ENCODE data around the gene HOXA7. TPM values are rescaled to one million over a fixed set of nuclear protein-coding genes. Genes with fewer than 3 reads are reported as not detected.

HOXA7 gene
- total RNA-seq, 2 experiments from 2014 or later = not detected

DNA sequence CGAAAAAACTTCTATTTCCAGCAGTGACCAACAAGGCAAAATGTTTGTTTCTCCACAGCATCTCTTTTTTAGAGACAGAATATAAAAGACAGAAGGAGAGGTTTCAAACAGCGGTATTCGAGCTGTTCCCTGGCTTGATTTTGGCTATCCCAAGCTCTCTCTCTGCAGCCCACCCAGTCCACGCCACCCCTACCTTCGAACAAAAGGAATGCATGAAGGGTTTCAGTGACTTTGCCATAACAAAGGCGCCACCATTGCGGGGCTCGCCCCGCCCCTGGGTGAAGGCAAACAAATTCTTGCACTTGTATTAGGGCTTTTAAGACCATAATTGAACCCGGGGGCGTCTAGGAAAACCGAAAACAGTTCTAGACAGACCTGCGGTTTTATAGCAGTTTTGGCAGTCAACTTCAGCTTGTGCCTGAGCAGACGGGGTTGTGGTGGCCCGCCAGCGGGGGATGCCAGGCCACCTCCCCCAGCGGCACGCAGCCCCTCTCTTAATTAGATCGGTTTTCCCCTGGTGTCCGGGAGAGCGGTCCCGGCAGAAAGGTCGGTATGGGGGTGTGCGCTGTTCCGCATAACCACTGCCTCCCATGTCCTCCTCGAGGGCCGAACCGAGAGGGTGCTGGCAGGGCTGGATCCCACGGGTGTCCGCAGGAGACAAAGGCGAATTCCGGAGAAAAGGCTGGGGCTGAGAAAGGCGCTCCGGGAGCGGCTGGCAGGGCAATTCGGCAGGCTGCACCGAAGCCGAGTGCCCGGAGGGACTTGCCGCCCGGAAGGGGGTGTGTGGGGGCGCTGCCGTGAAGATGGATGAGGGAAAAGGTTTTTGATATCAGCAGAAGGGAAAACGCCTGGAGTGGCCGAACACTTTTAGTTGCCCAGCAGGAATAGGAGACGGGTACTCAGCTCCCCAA, 31.3 kb upstream of the HOXA7 start:
- no peaks in the 10 kb centered on the region for H3K9me3 Mint-ChIP-seq
- H3K4me3 Mint-ChIP-seq = peak overlapping the region; percentile 58
- no peak for ATAC-seq
- H3K36me3 Mint-ChIP-seq (ENCODE audit: low read depth) = no peaks in the 10 kb centered on the region
- peaks cover 78% of the 10 kb centered on the region for H3K27me3 Mint-ChIP-seq
- no peak overlapping the region for H3K27ac Mint-ChIP-seq
- ChIA-PET CTCF (interaction anchor here (0.6 to 3.7 kb wide), 9 partner anchors 8 to 586 kb away, joined by 3 to 28 read pairs (median 4); partner anchors contain the start of genes HOXA10 and HOXA13), POLR2A (interaction anchor here (0.8 to 1.0 kb wide), 2 partner anchors 15 to 95 kb away, joined by 3 read pairs; no protein-coding TSS in a partner anchor)
- TF ChIP-seq, protein P1, sequence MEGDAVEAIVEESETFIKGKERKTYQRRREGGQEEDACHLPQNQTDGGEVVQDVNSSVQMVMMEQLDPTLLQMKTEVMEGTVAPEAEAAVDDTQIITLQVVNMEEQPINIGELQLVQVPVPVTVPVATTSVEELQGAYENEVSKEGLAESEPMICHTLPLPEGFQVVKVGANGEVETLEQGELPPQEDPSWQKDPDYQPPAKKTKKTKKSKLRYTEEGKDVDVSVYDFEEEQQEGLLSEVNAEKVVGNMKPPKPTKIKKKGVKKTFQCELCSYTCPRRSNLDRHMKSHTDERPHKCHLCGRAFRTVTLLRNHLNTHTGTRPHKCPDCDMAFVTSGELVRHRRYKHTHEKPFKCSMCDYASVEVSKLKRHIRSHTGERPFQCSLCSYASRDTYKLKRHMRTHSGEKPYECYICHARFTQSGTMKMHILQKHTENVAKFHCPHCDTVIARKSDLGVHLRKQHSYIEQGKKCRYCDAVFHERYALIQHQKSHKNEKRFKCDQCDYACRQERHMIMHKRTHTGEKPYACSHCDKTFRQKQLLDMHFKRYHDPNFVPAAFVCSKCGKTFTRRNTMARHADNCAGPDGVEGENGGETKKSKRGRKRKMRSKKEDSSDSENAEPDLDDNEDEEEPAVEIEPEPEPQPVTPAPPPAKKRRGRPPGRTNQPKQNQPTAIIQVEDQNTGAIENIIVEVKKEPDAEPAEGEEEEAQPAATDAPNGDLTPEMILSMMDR (IDR thresholded peaks at IDR 0.05) = no peak
- intact Hi-C loops (cut with micrococcal nuclease) = no loop called here
- DNase-seq = no peak
- peaks cover 39% of the 10 kb centered on the region for H3K4me1 Mint-ChIP-seq (ENCODE audit: low read depth)

DNA sequence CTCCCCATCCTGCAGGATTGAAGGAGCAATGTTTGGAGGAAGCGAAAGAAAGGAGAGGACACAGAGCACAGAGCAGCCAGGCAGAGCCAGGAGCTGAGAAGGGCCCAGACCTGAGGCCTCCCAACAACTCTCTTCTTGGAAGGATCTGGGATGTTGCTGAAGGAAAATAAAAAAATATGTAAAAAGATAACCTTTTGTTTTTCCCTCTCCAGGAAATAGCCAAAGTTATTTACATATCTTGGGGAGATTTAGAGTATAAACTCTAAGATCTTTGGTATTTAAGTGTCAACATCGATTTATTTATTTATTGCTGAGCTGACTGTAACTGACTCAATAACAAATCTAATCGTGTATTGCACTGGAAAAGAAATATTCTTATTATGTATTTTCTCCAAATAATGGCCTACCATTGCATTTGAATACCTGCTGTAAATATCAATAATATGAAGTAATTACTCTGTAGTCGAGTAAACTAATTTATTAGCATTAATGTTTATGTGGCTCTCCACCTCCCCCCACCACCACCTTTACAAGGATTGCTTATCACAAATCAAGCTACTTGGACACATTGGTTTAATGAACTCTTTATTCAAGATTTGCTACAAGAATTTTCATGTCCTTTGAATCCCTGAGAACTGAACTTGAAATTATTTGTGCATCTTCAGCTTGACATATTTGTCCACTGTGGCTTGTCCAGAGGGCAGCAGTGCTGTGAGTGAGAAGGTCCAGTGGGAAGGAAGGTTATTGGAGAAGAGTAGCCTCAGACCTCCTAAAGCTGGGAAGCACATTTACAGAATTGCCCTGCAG, 30.4 kb upstream of the HOXA7 start:
- no peak overlapping the region for H3K27ac Mint-ChIP-seq
- no peak for ATAC-seq
- H3K4me1 Mint-ChIP-seq (ENCODE audit: low read depth) = peaks cover 35% of the 10 kb centered on the region
- TF ChIP-seq, protein P1 (IDR thresholded peaks at IDR 0.05) = no peak
- H3K4me3 Mint-ChIP-seq = no peak overlapping the region
- no peaks in the 10 kb centered on the region for H3K9me3 Mint-ChIP-seq
- DNase-seq = no peak
- CTCF ChIA-PET = interaction anchor here (0.9 to 3.7 kb wide), 8 partner anchors 9 to 36 kb away, joined by 3 to 28 read pairs (median 4); partner anchors contain the start of gene HOXA10
- H3K27me3 Mint-ChIP-seq = peaks cover 79% of the 10 kb centered on the region
- POLR2A ChIA-PET = interaction anchor here (1.0 kb wide), 1 partner anchor 14 kb away, joined by 3 read pairs; no protein-coding TSS in a partner anchor
- no peaks in the 10 kb centered on the region for H3K36me3 Mint-ChIP-seq (ENCODE audit: low read depth)
- intact Hi-C loops (cut with micrococcal nuclease) = no loop called here

DNA sequence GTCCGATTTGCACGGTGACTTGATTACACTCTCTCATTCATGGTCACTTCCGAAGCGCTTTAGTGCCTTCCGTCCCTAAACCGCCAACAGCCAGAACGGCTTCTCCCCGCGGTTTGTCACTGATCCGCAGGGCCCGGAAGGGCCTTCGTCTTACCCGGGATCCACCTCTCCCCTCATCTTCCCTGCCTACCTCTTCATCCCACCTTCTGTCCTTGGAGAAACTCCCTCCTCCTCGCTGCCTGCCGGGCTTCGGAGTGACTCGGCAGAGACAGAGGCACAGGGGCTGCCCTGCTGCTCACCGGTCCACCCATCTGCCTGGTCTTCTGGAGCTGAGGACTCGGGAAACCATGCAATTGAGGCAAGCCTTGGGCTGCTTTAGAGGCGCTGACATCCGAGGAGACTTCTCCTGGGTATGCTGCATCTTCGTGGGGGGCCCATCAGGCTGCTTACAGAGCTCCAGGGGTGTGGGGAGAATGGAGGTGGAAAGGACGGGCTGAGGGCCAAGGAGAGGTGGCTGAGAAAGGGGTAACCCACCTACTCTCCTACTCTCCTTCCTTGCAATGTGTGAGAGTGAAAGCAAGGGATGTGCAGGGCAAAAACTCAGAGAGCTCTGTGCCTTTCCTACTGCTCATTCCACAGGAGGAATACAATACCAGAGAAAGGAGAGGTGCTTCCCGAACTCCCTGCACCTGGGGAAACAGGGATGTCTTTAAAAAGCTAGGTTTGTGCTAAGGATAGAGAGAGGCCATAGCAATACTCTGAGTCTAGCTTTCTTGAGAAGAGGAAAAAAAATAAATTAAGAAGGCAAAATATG, 29.6 kb upstream of the HOXA7 start:
- intact Hi-C loops (cut with micrococcal nuclease) = no loop called here
- Mint-ChIP-seq H3K36me3 (ENCODE audit: low read depth) (no peaks in the 10 kb centered on the region), H3K9me3 (no peaks in the 10 kb centered on the region), H3K4me3 (peak overlapping the region; percentile 59), H3K4me1 (ENCODE audit: low read depth) (peaks cover 34% of the 10 kb centered on the region), H3K27me3 (peaks cover 78% of the 10 kb centered on the region), H3K27ac (no peak overlapping the region)
- ChIA-PET CTCF (interaction anchor here (0.9 to 3.7 kb wide), 6 partner anchors 9 to 35 kb away, joined by 3 to 28 read pairs (median 4); partner anchors contain the start of gene HOXA10), POLR2A (interaction anchor here (0.6 to 1.7 kb wide), 2 partner anchors 13 to 25 kb away, joined by 4 to 5 read pairs; no protein-coding TSS in a partner anchor)
- ATAC-seq (no peak), DNase-seq (no peak)
- TF ChIP-seq, protein P1 (IDR thresholded peaks at IDR 0.05) = no peak

DNA sequence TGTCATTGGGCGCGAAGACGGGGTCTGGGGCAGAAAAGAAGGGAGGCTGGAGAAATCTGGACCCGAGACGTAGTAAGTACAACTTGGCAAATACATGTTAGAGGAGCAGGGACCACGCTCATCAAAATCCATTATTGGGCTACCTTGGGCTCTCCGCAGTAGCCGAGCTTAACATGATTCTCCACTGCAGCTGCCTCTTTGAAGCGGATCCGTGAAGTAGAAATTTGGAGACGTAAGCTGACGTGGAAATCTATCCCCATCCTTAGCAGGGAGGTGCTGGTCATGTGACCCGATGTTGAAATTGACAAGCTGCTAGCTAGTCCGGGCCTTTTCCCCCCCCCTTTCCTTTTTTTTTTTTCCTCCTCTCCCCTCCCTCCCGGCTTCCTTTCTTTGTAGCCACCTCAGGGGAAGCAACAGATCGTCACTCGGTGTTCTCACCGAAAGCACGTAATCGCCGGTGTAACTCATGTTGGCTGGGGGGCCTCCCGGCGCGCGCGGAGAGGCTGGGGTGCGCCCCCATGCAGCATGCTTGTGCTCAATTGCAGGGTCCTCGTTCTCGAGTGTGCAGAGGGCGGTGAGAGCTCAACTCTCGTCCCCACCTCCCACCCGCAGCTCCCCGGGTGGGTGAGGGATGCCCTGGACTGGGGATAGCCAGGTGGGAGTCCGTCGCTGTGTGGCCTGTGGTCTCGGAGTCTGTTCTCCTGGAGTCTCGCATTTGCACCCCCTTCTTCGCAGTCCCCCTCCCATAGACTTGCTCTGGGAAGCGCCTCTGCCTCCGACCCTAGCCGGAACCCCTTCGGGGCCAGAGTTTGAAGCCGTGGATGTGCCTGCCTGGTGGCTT, 28.8 kb upstream of the HOXA7 start, which contains the start of gene HOXA11:
TSS of gene HOXA11 (minus strand) at position 220 of the 841 bp plus-strand sequence. CDS start at position 132, 88 bp downstream.
- no peaks in the 10 kb centered on the region for H3K36me3 Mint-ChIP-seq (ENCODE audit: low read depth)
- peak; percentile 48 for DNase-seq
- H3K27me3 Mint-ChIP-seq = peaks cover 73% of the 10 kb centered on the region
- ChIA-PET POLR2A (interaction anchor here (0.6 to 1.7 kb wide), 2 partner anchors 14 to 26 kb away, joined by 4 to 5 read pairs; no protein-coding TSS in a partner anchor), CTCF (interaction anchor here (1.2 to 3.7 kb wide), 4 partner anchors 10 to 25 kb away, joined by 4 to 28 read pairs (median 8); no protein-coding TSS in a partner anchor)
- intact Hi-C loops (cut with micrococcal nuclease) = no loop called here
- H3K9me3 Mint-ChIP-seq = no peaks in the 10 kb centered on the region
- TF ChIP-seq, protein P1 (IDR thresholded peaks at IDR 0.05) = no peak
- ATAC-seq = peak; percentile 25
- H3K4me3 Mint-ChIP-seq = peak within 1 kb of the TSS; percentile 59
- peaks cover 34% of the 10 kb centered on the region for H3K4me1 Mint-ChIP-seq (ENCODE audit: low read depth)
- H3K27ac Mint-ChIP-seq = peak within 1 kb of the TSS; percentile 57

Data from activated CD8-positive, alpha-beta T cell treated with anti-CD3 and anti-CD28 coated beads for 36 hours (primary cell).